Esophagus (tissue), 2 donors: ENCODE measurements around the gene RFX3. TPM values are rescaled to one million over a fixed set of nuclear protein-coding genes. Genes with fewer than 3 reads are reported as not detected.

Source experiments
- H3K27ac ChIP-seq, 2 donors: one replicate each; pipeline ENCODE4 v1.5.1; 2013; ENCODE audit warnings: low read depth in 2 of 2, mild to moderate bottlenecking in 2 of 2, inconsistent platforms in 1 of 2, low read length in 1 of 2, moderate library complexity in 1 of 2
- H3K27me3 ChIP-seq, 2 donors: one replicate each; pipeline ENCODE4 v1.6.1; 2013; ENCODE audit warnings: low read length in 2 of 2, control low read depth in 1 of 2, mild to moderate bottlenecking in 1 of 2; ENCODE audit not compliant: insufficient read depth in 2 of 2, control insufficient read depth in 1 of 2
- H3K36me3 ChIP-seq, 2 donors: one replicate each; pipeline ENCODE4 v1.6.1; 2013; ENCODE audit warnings: low read length in 1 of 2; ENCODE audit not compliant: control insufficient read depth in 2 of 2, insufficient read depth in 2 of 2
- H3K4me1 ChIP-seq, 2 donors: one replicate each; pipeline ENCODE4 v1.6.1; 2013; ENCODE audit warnings: low read length in 1 of 2; ENCODE audit not compliant: control insufficient read depth in 2 of 2, insufficient read depth in 2 of 2
- H3K4me3 ChIP-seq, 2 donors: one replicate each; pipeline ENCODE4 v1.5.1; 2013; ENCODE audit warnings: low read length in 2 of 2, mild to moderate bottlenecking in 2 of 2, low read depth in 1 of 2, moderate library complexity in 1 of 2
- H3K9me3 ChIP-seq, 2 donors: one replicate each; pipeline ENCODE4 v1.6.1; 2013; ENCODE audit warnings: mild to moderate bottlenecking in 2 of 2, low read depth in 1 of 2, low read length in 1 of 2, moderate library complexity in 1 of 2; ENCODE audit not compliant: control insufficient read depth in 2 of 2, insufficient read depth in 1 of 2
- WGBS, 2 donors: extraction: QIAGEN DNeasy Blood & Tissue Kit; methylation state at CpG; one replicate each; pipeline ENCODE4 v1.1.7; 2013; 5-methylcytosine and 5-hydroxymethylcytosine counted together
- polyA plus RNA-seq, 2 donors: library from polyadenylated mRNA; stranded (reverse); fragments of 200-250 nt; gene quantifications; one replicate each; pipeline ENCODE4 v1.2.3, GENCODE V29; 2013
- donor health status: healthy with polysubstance abuse.
- donor health status: Bipolar disorder and iron deficiency.

RFX3 gene
- polyA plus RNA-seq, 2 donors: 0.61 to 1.2 TPM

DNA sequence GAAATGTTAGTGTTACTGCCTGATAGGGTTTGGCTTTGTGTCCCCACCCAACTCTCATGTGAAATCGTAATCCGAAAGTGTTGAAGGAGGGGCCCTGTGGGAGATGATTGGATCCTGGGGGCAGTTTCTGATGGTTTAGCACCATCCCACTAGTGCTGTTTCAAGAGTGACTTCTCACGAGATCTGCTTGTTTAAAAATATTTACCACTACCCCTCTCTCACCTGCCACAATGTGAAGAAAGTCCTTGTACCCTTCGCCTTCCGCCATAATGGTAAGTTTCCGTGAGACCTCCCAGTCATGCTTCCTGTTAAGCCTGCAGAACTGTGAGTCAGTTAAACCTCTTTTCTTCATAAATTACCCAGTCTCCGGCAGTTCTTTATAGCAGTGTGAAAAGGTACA is 2.6 kb upstream of the RFX3 start:
- no peaks in the 10 kb centered on the region for H3K27me3 ChIP-seq
- no peaks in the 10 kb centered on the region for H3K9me3 ChIP-seq
- WGBS, 2 donors: 75 to 78% methylated on average over 7 of the region's 7 CpGs
- no peak overlapping the region for H3K4me3 ChIP-seq
- no peaks in the 10 kb centered on the region for H3K36me3 ChIP-seq
- H3K27ac ChIP-seq: peak overlapping the region; percentile 49 to 64
- H3K4me1 ChIP-seq: no peaks in the 10 kb centered on the region

DNA sequence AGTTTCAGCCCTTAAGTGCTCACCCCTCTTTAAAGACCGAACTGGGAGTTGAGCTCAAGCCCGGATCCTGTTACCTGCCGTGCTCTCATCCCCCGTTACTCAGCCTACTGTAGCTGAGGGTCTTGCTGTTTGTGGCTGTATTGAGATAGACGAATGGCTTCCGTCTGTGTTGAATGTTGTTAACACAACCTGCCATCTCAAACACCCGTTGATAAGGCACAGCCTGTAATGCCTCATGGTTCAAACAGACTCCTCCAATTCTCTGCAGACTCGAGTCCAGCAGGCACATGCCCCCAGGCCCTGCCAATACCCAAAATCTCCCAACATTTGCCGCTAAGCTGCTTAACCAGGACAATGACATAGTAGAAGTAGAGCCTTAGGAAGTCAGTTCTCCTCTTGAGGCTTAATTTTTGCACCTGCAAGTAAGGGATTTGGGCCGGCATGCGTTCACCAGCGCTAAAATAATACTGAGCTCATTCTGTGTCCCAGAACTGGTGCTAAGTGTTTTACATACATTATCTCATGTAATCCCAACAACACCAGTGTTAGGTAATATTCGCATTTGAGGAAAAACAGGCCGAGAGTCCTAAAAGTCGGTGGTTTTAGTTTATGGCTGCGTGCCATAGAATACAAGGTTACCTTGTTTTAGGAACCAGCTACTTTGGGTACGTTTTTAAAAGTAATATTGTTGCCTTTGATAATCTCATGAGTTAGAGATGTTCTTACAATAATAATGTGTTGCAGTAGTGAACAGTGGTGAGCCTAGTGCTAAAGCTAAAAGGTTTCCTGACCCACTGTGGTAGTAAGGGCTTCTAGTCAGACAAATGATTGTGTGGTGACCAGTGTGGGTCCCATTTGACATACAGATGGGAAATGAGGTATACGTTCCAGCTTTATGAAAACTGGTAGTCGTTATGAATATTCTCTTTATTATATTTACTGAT is 1.5 kb upstream of the RFX3 start:
- Histone ChIP-seq H3K9me3 (no peaks in the 10 kb centered on the region), H3K27ac (peak overlapping the region; percentile 100), H3K4me1 (no peaks in the 10 kb centered on the region), H3K27me3 (no peaks in the 10 kb centered on the region), H3K36me3 (no peaks in the 10 kb centered on the region), H3K4me3 (peak overlapping the region; percentile 94 to 98)
- WGBS, 2 donors: 10 to 12% methylated on average over 19 of the region's 19 CpGs

DNA sequence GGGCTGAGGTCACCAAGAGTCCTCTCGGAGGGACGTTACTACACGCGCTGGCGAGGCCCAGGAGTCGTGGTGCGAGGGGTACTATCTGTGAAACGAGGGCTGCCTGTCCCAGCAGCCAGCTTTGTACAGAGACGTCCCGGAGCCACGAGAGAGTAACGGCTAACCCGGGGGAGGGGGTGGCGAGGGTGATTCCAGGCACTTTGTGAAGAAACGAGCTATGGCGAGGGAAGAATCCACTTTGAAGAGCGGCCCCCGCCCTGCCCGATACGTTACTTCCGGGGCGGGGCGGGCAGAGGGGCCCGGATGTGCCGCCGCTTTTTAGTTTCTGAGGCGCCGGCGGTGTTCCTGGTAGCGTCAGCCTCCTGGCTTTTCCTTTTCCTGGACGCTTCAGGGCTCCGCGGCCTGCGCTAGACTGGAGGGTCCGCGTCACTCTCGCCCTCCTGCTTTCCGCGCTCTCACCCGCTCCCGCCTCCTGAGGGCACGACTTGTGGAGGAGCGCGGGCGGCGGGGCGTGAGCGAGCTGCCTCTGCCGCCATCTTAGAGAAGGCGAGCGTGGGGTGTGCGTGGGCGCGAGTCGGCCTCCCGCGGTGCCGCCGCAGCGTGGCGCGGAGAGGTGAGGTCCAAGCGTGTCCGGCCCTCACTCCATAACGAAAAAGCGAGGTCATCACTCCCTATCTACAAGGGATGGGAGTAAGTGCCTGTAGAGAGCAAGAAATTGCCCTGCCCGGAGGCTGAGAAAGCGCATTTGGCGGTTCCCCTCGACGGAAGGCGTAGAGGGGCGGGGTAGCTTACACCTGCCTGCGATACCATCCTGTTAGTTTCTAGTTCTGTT is 580 bp upstream of the RFX3 start:
- no peaks in the 10 kb centered on the region for H3K4me1 ChIP-seq
- no peaks in the 10 kb centered on the region for H3K36me3 ChIP-seq
- no peaks in the 10 kb centered on the region for H3K27me3 ChIP-seq
- H3K27ac ChIP-seq: peak overlapping the region; percentile 100
- H3K9me3 ChIP-seq: no peaks in the 10 kb centered on the region
- peak overlapping the region; percentile 94 to 98 for H3K4me3 ChIP-seq
- WGBS, 2 donors: 0% methylated on average over 73 to 74 of the region's 74 CpGs

DNA sequence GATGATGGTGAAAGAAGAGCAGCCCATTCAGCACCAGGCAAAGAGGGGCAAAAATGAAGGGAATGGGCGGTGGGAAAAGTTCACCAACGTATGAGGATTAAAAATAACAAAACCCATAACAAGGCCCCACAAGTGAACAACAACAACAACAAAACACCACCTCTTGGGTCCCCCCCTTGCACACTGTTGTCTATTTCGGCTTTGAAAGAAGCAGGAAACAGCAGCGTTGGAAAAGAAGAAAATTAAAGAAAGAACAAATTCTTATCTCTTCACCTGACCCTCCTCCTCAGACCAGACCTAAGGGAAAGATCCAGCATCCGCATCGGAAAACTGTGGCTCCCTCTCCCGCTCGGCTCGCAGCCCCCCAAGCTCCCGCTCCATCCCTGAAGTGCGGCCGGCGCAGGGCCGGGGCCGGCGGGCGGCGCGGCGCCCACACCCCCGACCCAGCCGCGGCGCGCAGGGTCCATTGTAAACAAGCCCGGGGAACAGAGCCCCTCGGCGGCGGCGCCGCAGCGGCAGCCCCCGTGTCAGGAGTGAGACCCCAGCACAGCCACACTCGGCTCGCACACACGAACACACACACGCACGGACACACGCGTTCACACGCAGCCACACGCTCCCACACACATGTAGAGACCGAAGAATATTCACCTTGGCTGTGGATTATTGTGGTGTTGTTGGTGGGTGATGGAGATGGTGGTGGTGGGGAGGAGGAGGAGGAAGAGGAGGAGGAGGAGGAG is 535 bp downstream of the RFX3 start:
- Histone ChIP-seq H3K27me3 (no peaks in the 10 kb centered on the region), H3K9me3 (no peaks in the 10 kb centered on the region), H3K4me3 (peak overlapping the region; percentile 94 to 98), H3K4me1 (no peaks in the 10 kb centered on the region), H3K27ac (peak overlapping the region; percentile 72 to 100), H3K36me3 (no peaks in the 10 kb centered on the region)
- WGBS, 2 donors: 0% methylated on average over 43 of the region's 43 CpGs

DNA sequence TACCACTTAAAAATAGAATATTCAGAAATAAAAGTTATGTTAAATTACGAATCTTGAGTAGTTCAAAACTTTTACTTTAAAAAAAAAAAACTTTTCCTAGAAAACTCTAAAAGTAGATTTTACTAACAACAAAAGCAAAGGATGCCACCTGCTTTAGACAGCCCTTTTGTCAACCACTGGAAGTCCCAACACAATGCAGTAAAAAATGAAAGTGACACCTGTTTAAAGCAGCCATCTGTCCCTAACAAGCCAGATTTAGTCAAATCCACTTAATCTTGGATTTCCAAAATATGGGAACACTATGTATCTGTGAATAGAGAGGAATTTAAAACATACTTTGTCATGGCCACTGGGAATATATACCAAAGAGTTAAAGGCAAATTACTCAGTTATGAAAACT is 3.8 kb downstream of the RFX3 start:
- Histone ChIP-seq H3K27me3 (no peaks in the 10 kb centered on the region), H3K4me3 (no peak overlapping the region), H3K36me3 (no peaks in the 10 kb centered on the region), H3K9me3 (no peaks in the 10 kb centered on the region), H3K4me1 (no peaks in the 10 kb centered on the region), H3K27ac (no peak overlapping the region)
- 91 to 92% methylated on average over 1 of the region's 1 CpG for WGBS, 2 donors

DNA sequence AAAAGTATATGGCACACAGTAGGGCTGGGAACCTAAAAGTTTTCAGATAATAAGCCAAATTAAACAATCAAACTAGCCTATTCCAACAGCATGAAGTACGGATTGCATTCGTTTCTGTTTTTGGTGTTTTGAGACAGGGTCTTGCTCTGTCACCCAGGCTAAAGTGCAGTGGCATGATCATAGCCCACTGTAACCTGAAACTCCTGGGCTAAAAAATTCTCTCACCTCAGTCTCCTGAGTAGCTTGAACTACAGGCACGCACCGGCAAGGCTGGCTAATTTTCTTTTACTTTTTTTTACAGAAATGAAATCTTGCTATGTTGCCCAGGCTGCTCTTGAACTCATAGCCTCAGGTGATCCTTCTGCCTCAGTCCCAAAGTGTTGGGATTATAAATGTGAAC is 5.2 kb downstream of the RFX3 start:
- Histone ChIP-seq H3K27ac (no peak overlapping the region), H3K36me3 (no peaks in the 10 kb centered on the region), H3K4me3 (no peak overlapping the region), H3K4me1 (no peaks in the 10 kb centered on the region), H3K27me3 (no peaks in the 10 kb centered on the region), H3K9me3 (no peaks in the 10 kb centered on the region)
- WGBS, 2 donors: 91 to 92% methylated on average over 4 of the region's 4 CpGs

DNA sequence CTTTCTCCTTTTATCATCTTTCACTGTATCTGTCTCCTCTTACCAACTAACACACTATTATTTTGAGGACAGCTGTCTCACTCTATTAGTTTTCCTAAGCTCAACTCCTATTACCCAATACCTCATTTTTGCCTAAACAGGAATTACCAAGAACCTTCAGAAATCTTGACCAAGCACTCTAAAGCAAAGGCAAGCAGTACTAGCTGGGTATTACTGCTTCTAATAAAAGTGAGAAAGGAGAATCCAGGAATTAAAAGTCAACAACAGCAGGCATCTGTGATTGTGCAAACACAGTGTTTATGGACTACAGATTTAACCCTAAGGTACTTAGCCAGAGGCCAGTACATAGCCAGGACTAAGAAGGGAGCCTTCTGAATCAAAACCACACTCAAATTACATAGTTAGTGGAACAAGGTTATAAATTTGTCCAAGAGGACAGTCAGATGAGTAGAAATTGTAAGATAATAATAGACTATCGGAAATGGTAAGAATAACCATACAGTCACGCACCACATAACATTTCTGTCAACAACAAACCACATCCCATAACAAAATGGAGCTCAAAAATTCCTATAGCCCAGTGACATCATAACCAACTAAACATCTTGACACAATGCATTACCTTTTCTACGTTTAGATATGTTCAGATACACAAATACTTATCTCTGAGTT is 8.3 kb downstream of the RFX3 start:
- no peaks in the 10 kb centered on the region for H3K9me3 ChIP-seq
- H3K4me1 ChIP-seq: no peaks in the 10 kb centered on the region
- no peak overlapping the region for H3K27ac ChIP-seq
- H3K4me3 ChIP-seq: no peak overlapping the region
- H3K27me3 ChIP-seq: no peaks in the 10 kb centered on the region
- no peaks in the 10 kb centered on the region for H3K36me3 ChIP-seq
- WGBS, 2 donors: 91 to 92% methylated on average over 3 of the region's 3 CpGs

DNA sequence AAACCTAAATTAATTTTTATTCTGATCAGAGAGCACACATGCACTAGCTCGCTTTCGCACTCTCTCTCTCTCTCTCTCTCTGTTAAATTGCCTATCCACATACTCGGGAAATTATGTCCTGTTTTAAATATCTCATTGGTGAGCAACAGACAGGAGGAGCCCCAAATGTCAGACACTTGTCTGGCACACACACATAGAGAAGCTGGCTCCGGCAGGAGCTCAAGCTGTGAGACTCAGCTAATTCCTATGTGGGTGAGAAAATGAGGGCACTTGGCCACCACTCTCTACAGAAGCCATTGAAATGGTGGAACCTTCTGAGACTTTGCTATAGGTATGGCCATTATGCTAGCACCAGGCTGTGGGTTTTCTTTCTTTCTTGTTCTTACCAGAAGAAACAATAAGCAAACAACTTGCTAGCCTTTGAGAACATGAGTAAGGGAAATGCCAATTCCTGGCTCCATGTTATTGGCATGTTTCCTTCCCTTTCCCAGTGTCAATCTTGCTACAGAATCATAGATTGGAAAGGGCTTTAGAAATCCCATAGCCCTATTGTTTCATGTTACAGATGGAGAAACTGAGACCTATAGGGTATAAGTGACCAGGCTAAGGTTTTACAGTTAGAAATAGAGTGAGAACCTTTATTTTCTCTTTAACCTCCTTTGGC is 9.0 kb downstream of the RFX3 start:
- 91 to 93% methylated on average over 4 of the region's 4 CpGs for WGBS, 2 donors

More for the DNA sequence above, 9.0 kb downstream of the RFX3 start:
- no peaks in the 10 kb centered on the region for H3K9me3 ChIP-seq
- no peaks in the 10 kb centered on the region for H3K36me3 ChIP-seq
- H3K27ac ChIP-seq: no peak overlapping the region
- H3K4me3 ChIP-seq: no peak overlapping the region
- no peaks in the 10 kb centered on the region for H3K27me3 ChIP-seq
- no peaks in the 10 kb centered on the region for H3K4me1 ChIP-seq
